A673 (cell line): ENCODE results near the gene SAMD14.

ENCODE experiments used
- CTCF ChIP-seq: fragments of 300-800, 200-600 bp; sonication (generic); conservative IDR thresholded peaks from 2 replicates; pipeline ENCODE4 v1.5.1; 2017; ENCODE audit warnings: low read depth, mild to moderate bottlenecking, antibody characterized with exemption, low read length, moderate library complexity, mixed read lengths
- EZH2 ChIP-seq: fragments of 200-600 bp; sonication (generic); IDR thresholded peaks from 2 replicates; pipeline ENCODE4 v1.6.1; 2017; ENCODE audit warnings: borderline replicate concordance, low read depth, mild to moderate bottlenecking, mixed read lengths, antibody characterized with exemption, low read length; ENCODE audit not compliant: poor library complexity, severe bottlenecking

- TF ChIP-seq CTCF (no peak), EZH2 (no peak)
Observed at GRCh38 chr17:50060951-50061712, 68.8 kb downstream of the SAMD14 start.
